ENCODE measurements around the gene STARD10. TPM values are rescaled to one million over a fixed set of nuclear protein-coding genes. Genes with fewer than 3 reads are reported as not detected.

STARD10 gene
- total RNA-seq, 1 experiment from 2014 or later, result 55.1 TPM

- no peak for TF ChIP-seq CTCF (IDR thresholded peaks at IDR 0.05; ENCODE audit: unreplicated experiment)
- H3K27me3 Mint-ChIP-seq (ENCODE audit: unreplicated experiment), result no peaks in the 10 kb centered on the region
- H3K9me3 Mint-ChIP-seq (ENCODE audit: low read depth, unreplicated experiment), result no peaks in the 10 kb centered on the region
- CTCF ChIA-PET, result no interaction called here
- BruUV-seq (replicated peaks), result no TSS peak
- peaks cover 10% of the 10 kb centered on the region for H3K4me1 Mint-ChIP-seq (ENCODE audit: low read depth, unreplicated experiment)
- H3K4me3 Mint-ChIP-seq (ENCODE audit: low read depth, unreplicated experiment), result no peak overlapping the region
- H3K36me3 Mint-ChIP-seq (ENCODE audit: insufficient read depth, unreplicated experiment), result no peaks in the 10 kb centered on the region
- DNase-seq, result no peak
- no peak overlapping the region for H3K27ac Mint-ChIP-seq (ENCODE audit: unreplicated experiment)
- intact Hi-C loops (cut with micrococcal nuclease; ENCODE audit: unreplicated experiment), result no loop called here
Measured at GRCh38 chr11:72788241-72788640, 5.6 kb downstream of the STARD10 start.

- Mint-ChIP-seq H3K36me3 (ENCODE audit: insufficient read depth, unreplicated experiment) (peaks cover 4% of the 10 kb centered on the region), H3K27ac (ENCODE audit: unreplicated experiment) (no peak overlapping the region), H3K4me1 (ENCODE audit: low read depth, unreplicated experiment) (peaks cover 6% of the 10 kb centered on the region), H3K9me3 (ENCODE audit: low read depth, unreplicated experiment) (no peaks in the 10 kb centered on the region), H3K27me3 (ENCODE audit: unreplicated experiment) (no peaks in the 10 kb centered on the region), H3K4me3 (ENCODE audit: low read depth, unreplicated experiment) (no peak overlapping the region)
- no peak for TF ChIP-seq CTCF (IDR thresholded peaks at IDR 0.05; ENCODE audit: unreplicated experiment)
- CTCF ChIA-PET, result no interaction called here
- no peak for DNase-seq
- intact Hi-C loops (cut with micrococcal nuclease; ENCODE audit: unreplicated experiment), result no loop called here
- BruUV-seq (replicated peaks), result no TSS peak
Measured at GRCh38 chr11:72787216-72788104, 6.4 kb downstream of the STARD10 start.

- Mint-ChIP-seq H3K27me3 (ENCODE audit: unreplicated experiment) (no peaks in the 10 kb centered on the region), H3K9me3 (ENCODE audit: low read depth, unreplicated experiment) (no peaks in the 10 kb centered on the region), H3K4me1 (ENCODE audit: low read depth, unreplicated experiment) (peaks cover 11% of the 10 kb centered on the region), H3K36me3 (ENCODE audit: insufficient read depth, unreplicated experiment) (peaks cover 12% of the 10 kb centered on the region), H3K27ac (ENCODE audit: unreplicated experiment) (peak overlapping the region; percentile 23), H3K4me3 (ENCODE audit: low read depth, unreplicated experiment) (no peak overlapping the region)
- no TSS peak for BruUV-seq (replicated peaks)
- peak; percentile 53 for DNase-seq
- no peak for TF ChIP-seq CTCF (IDR thresholded peaks at IDR 0.05; ENCODE audit: unreplicated experiment)
- intact Hi-C loops (cut with micrococcal nuclease; ENCODE audit: unreplicated experiment), result no loop called here
- CTCF ChIA-PET, result interaction anchor here (0.6 to 0.9 kb wide), 4 partner anchors 61 to 782 kb away, joined by 3 to 4 read pairs (median 3); no protein-coding TSS in a partner anchor
Measured at GRCh38 chr11:72786305-72787215, 7.3 kb downstream of the STARD10 start.

- intact Hi-C loops (cut with micrococcal nuclease; ENCODE audit: unreplicated experiment), result no loop called here
- CTCF ChIA-PET, result no interaction called here
- BruUV-seq (replicated peaks), result no TSS peak
- no peaks in the 10 kb centered on the region for H3K9me3 Mint-ChIP-seq (ENCODE audit: low read depth, unreplicated experiment)
- no peak for DNase-seq
- H3K27ac Mint-ChIP-seq (ENCODE audit: unreplicated experiment), result no peak overlapping the region
- no peak overlapping the region for H3K4me3 Mint-ChIP-seq (ENCODE audit: low read depth, unreplicated experiment)
- peaks cover 16% of the 10 kb centered on the region for H3K4me1 Mint-ChIP-seq (ENCODE audit: low read depth, unreplicated experiment)
- no peaks in the 10 kb centered on the region for H3K27me3 Mint-ChIP-seq (ENCODE audit: unreplicated experiment)
- TF ChIP-seq CTCF (IDR thresholded peaks at IDR 0.05; ENCODE audit: unreplicated experiment), result no peak
- H3K36me3 Mint-ChIP-seq (ENCODE audit: insufficient read depth, unreplicated experiment), result peaks cover 26% of the 10 kb centered on the region
Measured at GRCh38 chr11:72784662-72785061, 9.2 kb downstream of the STARD10 start.
